Activated CD8-positive, alpha-beta memory T cell treated with anti-CD3 and anti-CD28 coated beads for 36 hours (primary cell): ENCODE measurements around the gene CDH16. TPM values are rescaled to one million over a fixed set of nuclear protein-coding genes. Genes with fewer than 3 reads are reported as not detected.
"Not testable (repeated sequence)": the region's sequence is repeated elsewhere in the genome, so short reads cannot be mapped to it uniquely, and the experiment has no call there.

Experiments
- CTCF ChIA-PET: fragments of 350-600 bp; sonication (Branson Sonifier 250); formaldehyde crosslinking; loops from one replicate; lab custom pipeline; 2021; ENCODE audit warnings: antibody characterized with exemption; lab: Charles Lee
- POLR2A ChIA-PET: fragments of 350-600 bp; sonication (Branson Sonifier 250); formaldehyde crosslinking; loops from one replicate; lab custom pipeline; 2021; ENCODE audit warnings: antibody characterized with exemption; lab: Charles Lee
- total RNA-seq, 2 experiments: library from RNA; stranded (reverse); gene quantifications; one replicate each; pipeline ENCODE4 v1.2.3, GENCODE V29; 2021

The CDH16 gene
- not detected for total RNA-seq

- ChIA-PET CTCF (interaction anchor here (1.0 to 2.0 kb wide), 5 partner anchors 10 to 52 kb away, joined by 3 to 8 read pairs (median 3); no protein-coding TSS in a partner anchor), POLR2A (interaction anchor here (0.5 kb wide), 1 partner anchor 51 kb away, joined by 4 read pairs; no protein-coding TSS in a partner anchor)
Measured at GRCh38 chr16:66918803-66919568, at the start of gene CDH16. TSS of gene CDH16 (minus strand) at chr16:66918885. CDS start at chr16:66918065, 820 bp downstream.

- ChIA-PET CTCF (interaction anchor here (1.2 to 1.6 kb wide), 2 partner anchors 13 to 192 kb away, joined by 3 to 4 read pairs; no protein-coding TSS in a partner anchor), POLR2A (no interaction called here)
Measured at GRCh38 chr16:66964049-66964448, 45.4 kb upstream of the CDH16 start.

GRCh38 chr16:66961914-66962313 is 43.2 kb upstream of the CDH16 start:
- ChIA-PET CTCF (interaction anchor here (0.9 to 1.7 kb wide), 7 partner anchors 9 to 192 kb away, joined by 3 to 6 read pairs (median 4); partner anchors contain the start of gene B3GNT9), POLR2A (interaction anchor here (0.5 kb wide), 1 partner anchor 198 kb away, joined by 3 read pairs; no protein-coding TSS in a partner anchor)

DNA sequence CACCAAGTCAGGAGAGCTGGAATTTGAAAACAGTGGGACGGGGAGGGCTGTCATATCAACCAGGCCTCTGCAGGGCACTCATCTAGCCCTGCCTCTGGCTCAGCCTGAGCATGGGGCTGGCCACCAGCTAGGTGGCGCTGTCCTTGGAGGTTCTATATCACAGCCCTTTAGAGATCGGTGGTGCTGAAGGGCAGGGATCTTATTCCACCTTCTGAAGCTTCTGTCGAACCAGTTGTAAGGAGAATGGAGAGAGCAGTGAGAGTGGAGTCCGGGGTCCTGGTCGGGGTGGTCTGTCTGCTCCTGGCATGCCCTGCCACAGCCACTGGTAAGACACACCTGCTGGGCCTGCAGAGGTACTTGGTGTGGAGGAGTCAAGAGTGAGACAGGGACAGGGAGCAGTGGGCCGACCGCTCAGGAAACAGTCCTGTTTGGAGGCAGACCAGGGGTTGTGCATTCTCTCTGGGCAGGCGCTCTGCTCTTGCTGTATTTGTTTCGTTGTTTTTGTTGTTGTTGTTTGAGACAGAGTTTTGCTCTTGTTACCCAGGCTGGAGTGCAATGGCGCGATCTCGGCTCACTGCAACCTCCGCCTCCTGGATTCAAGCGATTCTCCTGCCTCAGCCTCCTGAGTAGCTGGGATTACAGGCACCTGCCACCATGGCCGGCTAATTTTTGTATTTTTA is 42.5 kb upstream of the CDH16 start, which contains the start of gene CES3:
Gene CES3 (plus strand): TSS at position 202 of the 680 bp plus-strand sequence. CDS start 42 bp downstream, at position 244.
- POLR2A ChIA-PET, result interaction anchor here (0.5 to 0.6 kb wide), 2 partner anchors 156 to 197 kb away, joined by 3 to 5 read pairs; no protein-coding TSS in a partner anchor
- CTCF ChIA-PET, result interaction anchor here (0.8 to 2.4 kb wide), 10 partner anchors 8 to 209 kb away, joined by 3 to 6 read pairs (median 4); partner anchors contain the start of gene NOL3

DNA sequence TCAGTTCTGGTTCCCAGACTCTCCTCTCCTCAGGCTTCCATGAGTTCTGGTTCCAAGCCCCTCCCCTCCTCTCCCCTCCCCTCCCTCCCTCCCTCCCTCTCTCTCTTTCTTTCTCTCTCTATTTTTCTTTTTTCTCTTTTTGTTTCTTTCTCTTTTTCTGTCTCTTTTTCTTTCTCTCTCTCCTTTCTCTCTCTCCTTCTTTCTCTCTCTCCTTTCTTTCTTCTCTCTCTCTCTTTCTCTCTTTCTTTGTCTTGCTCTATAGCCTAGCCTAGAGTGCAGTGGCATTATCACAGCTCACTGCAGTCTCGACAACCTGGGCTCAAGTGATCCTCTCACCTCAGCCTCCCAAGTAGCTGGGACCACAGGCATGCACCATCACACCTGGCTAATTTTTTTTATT is 41.6 kb upstream of the CDH16 start:
- CTCF ChIA-PET, result interaction anchor here (0.8 to 2.4 kb wide), 6 partner anchors 10 to 225 kb away, joined by 3 to 6 read pairs (median 4); partner anchors contain the start of gene NOL3

DNA sequence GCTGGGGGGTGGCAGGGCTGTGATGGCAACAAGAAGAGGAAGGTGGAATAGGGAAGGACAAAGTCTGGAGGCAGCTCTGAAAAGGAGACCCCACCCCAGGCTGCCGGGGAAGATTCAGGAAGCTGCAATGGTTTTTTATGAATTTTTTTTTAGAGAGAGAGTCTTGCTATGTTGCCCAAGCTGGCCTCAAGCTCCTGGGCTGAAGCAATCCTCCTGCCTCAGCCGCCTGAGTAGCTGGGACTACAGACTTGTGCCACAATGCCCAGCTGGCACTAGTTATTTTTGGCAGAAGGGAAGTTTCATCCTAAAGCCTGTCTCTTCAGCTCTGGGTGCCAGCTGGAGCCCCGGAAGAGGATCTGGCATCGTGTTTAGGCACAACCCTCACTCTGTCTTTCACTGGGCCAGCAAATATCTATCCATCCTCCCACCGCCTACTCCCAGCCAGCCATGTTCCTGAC is 41.0 kb upstream of the CDH16 start:
- CTCF ChIA-PET, result interaction anchor here (0.9 to 2.4 kb wide), 4 partner anchors 52 to 226 kb away, joined by 3 to 5 read pairs (median 4); no protein-coding TSS in a partner anchor
- POLR2A ChIA-PET, result interaction anchor here (0.8 kb wide), 1 partner anchor 280 kb away, joined by 7 read pairs; no protein-coding TSS in a partner anchor

More for the DNA sequence above, 41.6 kb upstream of the CDH16 start:
- POLR2A ChIA-PET, result no interaction called here

DNA sequence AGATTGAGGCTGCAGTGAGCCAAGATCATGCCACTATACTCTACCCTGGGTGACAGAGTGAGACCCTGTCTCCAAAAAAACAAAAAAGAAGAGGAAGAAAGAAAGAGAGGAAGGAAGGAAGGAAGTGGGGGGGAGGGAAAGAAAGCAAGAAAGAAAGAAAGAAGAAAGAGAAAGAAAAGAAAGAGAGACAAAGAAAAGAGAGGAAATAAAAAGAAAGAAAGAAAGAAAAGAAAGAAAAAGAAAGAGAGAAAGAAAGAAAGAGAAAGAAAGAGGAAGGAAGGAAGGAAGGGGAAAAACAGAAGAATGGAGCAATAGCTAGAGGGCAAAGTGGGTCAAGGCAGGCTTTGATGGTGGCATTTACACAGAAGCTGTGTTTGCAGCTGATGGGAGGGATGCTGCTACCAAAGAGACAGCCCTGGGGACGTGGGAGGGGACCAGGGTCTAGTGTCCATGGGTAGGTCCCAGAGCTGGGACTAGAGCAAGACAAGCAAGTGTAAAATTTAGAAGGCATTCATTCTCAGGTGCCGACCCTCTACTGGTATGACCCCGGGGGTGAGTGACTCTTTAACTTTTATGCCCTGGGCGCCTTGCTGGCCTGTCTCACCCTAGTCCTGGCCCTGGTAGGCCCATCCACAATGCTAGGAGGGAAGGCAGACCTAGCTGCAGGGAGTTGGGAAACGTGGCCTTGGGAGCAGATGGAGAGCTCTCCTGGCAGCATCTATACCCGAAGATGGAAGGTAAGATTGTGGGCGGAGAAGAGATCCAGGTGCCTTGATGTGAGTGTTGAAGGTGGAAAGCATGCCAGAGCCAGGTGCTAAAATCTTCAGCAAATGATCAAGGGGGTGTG is 40.4 kb upstream of the CDH16 start:
- POLR2A ChIA-PET, result interaction anchor here (0.8 kb wide), 1 partner anchor 280 kb away, joined by 7 read pairs; no protein-coding TSS in a partner anchor
- CTCF ChIA-PET, result interaction anchor here (0.7 to 3.2 kb wide), 8 partner anchors 52 to 233 kb away, joined by 3 to 11 read pairs (median 4); partner anchors contain the start of gene E2F4

DNA sequence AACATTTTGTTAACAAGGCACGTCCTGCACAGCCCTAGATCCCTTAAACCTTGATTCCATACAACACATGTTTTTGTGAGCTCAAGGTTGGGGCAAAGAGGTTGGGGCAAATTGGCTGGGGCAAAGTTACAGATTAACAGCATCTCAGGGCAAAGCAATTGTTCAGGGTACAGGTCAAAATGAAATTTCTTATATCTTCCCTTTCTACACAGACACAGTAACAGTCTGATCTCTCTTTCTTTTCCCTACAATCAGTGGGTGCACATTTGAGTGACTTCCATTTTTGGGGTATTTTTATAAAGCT is 37.4 kb upstream of the CDH16 start:
- CTCF ChIA-PET, result interaction anchor here (0.9 to 3.2 kb wide), 5 partner anchors 9 to 229 kb away, joined by 3 to 11 read pairs (median 3); no protein-coding TSS in a partner anchor
- POLR2A ChIA-PET, result not testable (repeated sequence)

DNA sequence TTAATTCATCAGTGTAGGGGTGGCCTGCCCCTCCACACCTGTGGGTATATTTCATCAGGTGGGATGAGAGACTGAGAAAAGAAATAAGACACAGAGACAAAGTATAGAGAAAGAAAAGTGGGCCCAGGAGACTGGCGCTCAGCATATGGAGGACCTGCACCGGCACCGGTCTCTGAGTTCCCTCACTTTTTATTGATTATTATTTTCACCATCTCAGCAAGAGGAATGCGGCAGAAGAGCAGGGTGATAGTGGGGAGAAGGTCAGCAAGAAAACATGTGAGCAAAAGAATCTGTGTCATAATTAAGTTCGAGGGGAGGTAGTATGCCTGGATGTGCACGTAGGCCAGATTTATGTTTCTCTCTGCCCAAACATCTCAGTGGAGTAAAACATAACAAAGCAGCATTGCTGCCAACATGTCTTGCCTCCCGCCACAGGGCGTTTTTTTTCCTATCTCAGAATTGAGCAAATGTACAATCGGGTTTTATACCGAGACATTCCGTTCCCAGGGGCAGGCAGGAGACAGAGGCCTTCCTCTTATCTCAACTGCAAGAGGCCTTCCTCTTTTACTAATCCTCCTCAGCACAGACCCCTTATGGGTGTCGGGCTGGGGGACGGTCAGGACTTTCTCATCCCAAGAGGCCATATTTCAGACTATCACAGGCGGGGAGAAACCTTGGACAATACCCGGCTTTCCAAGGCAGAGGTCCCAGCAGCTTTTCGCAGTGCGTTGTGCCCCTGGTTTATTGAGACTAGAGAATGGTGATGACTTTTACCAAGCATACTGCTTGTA is 36.9 kb upstream of the CDH16 start:
- POLR2A ChIA-PET, result not testable (repeated sequence)
- CTCF ChIA-PET, result interaction anchor here (0.9 to 3.2 kb wide), 4 partner anchors 8 to 199 kb away, joined by 3 to 11 read pairs (median 3); no protein-coding TSS in a partner anchor

DNA sequence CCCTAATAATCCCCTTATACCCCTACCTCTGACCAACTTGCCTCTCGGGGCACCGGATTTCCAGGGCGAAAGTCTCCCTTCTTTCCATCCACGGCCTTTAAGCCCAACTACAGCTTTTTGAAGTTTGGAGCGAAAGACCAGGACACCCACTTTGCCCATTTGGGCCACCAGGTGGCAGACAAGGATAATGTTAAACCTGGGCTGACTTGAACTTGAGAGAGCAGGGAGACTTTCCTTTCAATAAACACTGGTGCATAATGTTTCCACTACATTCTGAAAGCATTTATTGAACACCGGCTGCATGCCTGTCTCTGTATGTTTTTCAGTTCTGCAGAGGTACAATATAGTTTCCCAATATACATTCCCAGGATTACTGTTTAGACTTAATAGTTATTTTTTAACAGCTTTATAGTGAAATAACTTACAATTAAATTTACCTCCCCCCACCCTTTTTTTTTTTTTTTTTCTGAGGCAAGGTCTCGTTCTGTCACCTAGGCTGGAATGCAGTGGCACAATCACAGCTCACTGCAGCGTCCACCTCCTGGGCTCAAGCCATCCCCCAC is 35.5 kb upstream of the CDH16 start:
- ChIA-PET CTCF (interaction anchor here (0.6 to 2.6 kb wide), 16 partner anchors 11 to 457 kb away, joined by 3 to 17 read pairs (median 4); partner anchors contain the start of genes CBFB and PHAF1), POLR2A (no interaction called here)

- ChIA-PET POLR2A (interaction anchor here (0.6 kb wide), 1 partner anchor 61 kb away, joined by 6 read pairs; no protein-coding TSS in a partner anchor), CTCF (interaction anchor here (0.6 to 2.6 kb wide), 15 partner anchors 7 to 458 kb away, joined by 3 to 17 read pairs (median 4); partner anchors contain the start of genes CBFB, CES3 and PHAF1)
Measured at GRCh38 chr16:66953462-66954096, 34.9 kb upstream of the CDH16 start.

GRCh38 chr16:66952430-66953110 is 33.9 kb upstream of the CDH16 start:
- CTCF ChIA-PET, result interaction anchor here (0.9 to 2.6 kb wide), 5 partner anchors 8 to 232 kb away, joined by 4 to 17 read pairs (median 5); partner anchors contain the start of gene CES3
- POLR2A ChIA-PET, result interaction anchor here (0.6 kb wide), 1 partner anchor 60 kb away, joined by 6 read pairs; no protein-coding TSS in a partner anchor

DNA sequence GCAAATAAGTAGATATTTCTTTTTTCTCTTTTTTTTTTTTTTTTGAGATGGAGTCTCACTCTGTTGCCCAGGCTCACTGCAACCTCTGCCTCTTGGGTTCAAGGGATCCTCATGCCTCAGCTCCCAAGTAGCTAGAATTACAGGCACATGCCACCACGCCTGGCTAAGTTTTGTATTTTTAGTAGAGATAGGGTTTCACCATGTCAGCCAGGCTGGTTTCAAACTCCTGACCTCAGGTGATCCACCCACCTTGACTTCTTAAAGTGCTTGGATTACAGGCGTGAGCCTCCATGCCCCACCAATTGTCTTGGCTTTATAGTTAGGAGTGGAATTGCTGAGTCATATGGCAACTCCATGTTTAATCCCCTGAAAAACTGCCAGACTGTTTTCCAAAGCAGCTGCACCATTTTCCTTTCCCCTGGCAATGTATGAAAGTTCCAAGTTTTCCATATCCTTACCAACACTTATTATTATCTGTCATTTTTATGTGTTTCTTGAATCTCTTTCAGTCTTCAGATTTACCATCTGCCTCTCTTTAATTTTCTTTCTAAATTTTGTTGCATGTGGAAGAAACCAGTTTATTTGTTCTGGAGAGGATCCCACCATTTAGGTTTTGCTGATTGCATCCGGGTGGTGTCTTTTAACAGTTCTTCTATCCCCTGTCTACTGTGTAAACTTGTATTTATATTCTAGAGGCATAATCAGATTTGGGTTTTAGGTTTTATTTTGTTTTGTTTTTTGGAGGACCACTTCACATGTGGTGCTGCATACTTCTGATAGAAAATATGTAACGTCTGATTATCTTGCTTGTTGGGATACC is 32.5 kb upstream of the CDH16 start:
- CTCF ChIA-PET, result interaction anchor here (0.5 to 1.1 kb wide), 4 partner anchors 10 to 1294 kb away, joined by 3 to 6 read pairs (median 4); partner anchors contain the start of genes CES3 and PLA2G15
- POLR2A ChIA-PET, result no interaction called here

DNA sequence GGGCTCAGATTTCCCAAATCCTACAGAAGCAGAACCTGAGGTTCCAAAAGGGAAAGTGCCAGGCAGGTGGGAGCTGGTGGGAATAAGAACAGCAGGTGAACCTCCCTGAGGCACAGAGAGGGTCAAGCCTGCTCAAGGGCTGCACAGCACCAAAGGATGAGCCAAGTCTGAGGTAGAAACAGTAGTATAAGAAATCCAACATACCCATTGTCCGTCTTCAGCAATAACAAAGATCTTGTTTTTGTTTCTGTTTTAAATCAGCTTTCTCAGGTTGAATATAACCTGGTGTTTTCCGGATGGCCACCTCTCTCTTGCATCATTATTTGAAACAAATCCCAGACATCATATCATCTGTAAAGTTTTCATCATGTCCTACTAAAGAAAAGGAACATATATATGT is 31.8 kb upstream of the CDH16 start:
- POLR2A ChIA-PET, result no interaction called here
- CTCF ChIA-PET, result interaction anchor here (0.7 to 2.2 kb wide), 4 partner anchors 11 to 531 kb away, joined by 3 to 8 read pairs (median 5); partner anchors contain the start of gene CES3
